ENCODE results near the gene CALCOCO1.

- TF ChIP-seq YY1 (IDR thresholded peaks at IDR 0.05; ENCODE audit: insufficient read depth, insufficient read length) (no peak), ZNF274 (IDR thresholded peaks at IDR 0.05; ENCODE audit: low read depth, low read length) (no peak), SUZ12 (IDR thresholded peaks at IDR 0.05; ENCODE audit: extremely low read depth, insufficient read depth, insufficient read length) (no peak)
Observed at GRCh38 chr12:53698948-53699677, 28.1 kb downstream of the CALCOCO1 start.
